ENCODE results near the gene LMF1. TPM values are rescaled to one million over a fixed set of nuclear protein-coding genes. Genes with fewer than 3 reads are reported as not detected.
"Not testable (repeated sequence)": the region's sequence is repeated elsewhere in the genome, so short reads cannot be mapped to it uniquely, and the experiment has no call there.

LMF1 gene
- total RNA-seq, 1 donor from 2014 or later: 36.1 TPM

DNA sequence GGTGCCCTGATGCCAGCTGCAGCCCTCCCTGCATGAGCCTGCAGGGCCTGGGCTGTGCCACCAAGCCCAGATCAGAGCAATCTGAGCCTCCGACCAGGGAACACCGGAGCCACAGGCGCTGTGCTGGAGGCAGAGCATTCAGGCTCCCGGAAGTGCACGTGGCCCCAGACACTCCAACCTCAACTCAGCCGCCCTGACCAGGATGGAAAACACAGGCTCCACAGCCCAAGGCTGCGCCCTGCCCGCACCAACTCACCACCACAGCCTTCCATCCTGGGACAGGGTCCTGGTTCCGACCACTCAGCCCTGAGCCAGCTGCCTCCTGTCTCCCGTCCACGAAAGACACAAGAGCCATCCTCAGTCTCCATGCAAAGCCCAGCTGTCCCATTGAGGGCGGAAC is 18.5 kb downstream of the LMF1 start:
- Mint-ChIP-seq H3K27ac (no peak overlapping the region), H3K36me3 (ENCODE audit: low read depth) (peaks cover 29% of the 10 kb centered on the region), H3K4me1 (no peaks in the 10 kb centered on the region), H3K4me3 (no peak overlapping the region), H3K9me3 (no peaks in the 10 kb centered on the region), H3K27me3 (no peaks in the 10 kb centered on the region)
- intact Hi-C loops (cut with micrococcal nuclease): no loop called here
- DNase-seq (no peak), ATAC-seq (ENCODE audit: low read depth) (no peak)
- TF ChIP-seq, protein P1, sequence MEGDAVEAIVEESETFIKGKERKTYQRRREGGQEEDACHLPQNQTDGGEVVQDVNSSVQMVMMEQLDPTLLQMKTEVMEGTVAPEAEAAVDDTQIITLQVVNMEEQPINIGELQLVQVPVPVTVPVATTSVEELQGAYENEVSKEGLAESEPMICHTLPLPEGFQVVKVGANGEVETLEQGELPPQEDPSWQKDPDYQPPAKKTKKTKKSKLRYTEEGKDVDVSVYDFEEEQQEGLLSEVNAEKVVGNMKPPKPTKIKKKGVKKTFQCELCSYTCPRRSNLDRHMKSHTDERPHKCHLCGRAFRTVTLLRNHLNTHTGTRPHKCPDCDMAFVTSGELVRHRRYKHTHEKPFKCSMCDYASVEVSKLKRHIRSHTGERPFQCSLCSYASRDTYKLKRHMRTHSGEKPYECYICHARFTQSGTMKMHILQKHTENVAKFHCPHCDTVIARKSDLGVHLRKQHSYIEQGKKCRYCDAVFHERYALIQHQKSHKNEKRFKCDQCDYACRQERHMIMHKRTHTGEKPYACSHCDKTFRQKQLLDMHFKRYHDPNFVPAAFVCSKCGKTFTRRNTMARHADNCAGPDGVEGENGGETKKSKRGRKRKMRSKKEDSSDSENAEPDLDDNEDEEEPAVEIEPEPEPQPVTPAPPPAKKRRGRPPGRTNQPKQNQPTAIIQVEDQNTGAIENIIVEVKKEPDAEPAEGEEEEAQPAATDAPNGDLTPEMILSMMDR (IDR thresholded peaks at IDR 0.05): no peak
- ChIA-PET POLR2A (no interaction called here), CTCF (no interaction called here)

- ATAC-seq (ENCODE audit: low read depth) (no peak), DNase-seq (no peak)
- Mint-ChIP-seq H3K27ac (no peak overlapping the region), H3K4me1 (no peaks in the 10 kb centered on the region), H3K36me3 (ENCODE audit: low read depth) (peaks cover 34% of the 10 kb centered on the region), H3K4me3 (no peak overlapping the region), H3K27me3 (no peaks in the 10 kb centered on the region), H3K9me3 (no peaks in the 10 kb centered on the region)
- TF ChIP-seq, protein P1 (IDR thresholded peaks at IDR 0.05): no peak
- ChIA-PET POLR2A (no interaction called here), CTCF (no interaction called here)
- intact Hi-C loops (cut with micrococcal nuclease): no loop called here
Observed at GRCh38 chr16:951660-952301, 19.0 kb downstream of the LMF1 start.

GRCh38 chr16:950733-951573 is 19.8 kb downstream of the LMF1 start:
- H3K27me3 Mint-ChIP-seq; H3K4me3 Mint-ChIP-seq; CTCF ChIA-PET; DNase-seq; intact Hi-C loops (cut with micrococcal nuclease); H3K4me1 Mint-ChIP-seq; H3K27ac Mint-ChIP-seq; POLR2A ChIA-PET; ATAC-seq (ENCODE audit: low read depth); H3K9me3 Mint-ChIP-seq: not testable (repeated sequence)
- H3K36me3 Mint-ChIP-seq (ENCODE audit: low read depth): peaks cover 38% of the 10 kb centered on the region

DNA sequence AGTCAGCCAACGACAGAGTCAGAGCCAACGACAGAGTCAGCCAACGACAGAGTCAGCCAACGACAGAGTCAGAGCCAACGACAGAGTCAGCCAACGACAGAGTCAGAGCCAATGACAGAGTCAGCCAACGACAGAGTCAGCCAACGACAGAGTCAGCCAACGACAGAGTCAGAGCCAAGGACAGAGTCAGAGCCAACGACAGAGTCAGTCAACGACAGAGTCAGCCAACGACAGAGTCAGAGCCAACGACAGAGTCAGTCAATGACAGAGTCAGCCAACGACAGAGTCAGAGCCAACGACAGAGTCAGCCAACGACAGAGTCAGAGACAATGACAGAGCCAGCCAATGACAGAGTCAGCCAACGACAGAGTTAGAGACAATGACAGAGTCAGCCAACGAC is 22.0 kb downstream of the LMF1 start:
- POLR2A ChIA-PET; H3K4me1 Mint-ChIP-seq; intact Hi-C loops (cut with micrococcal nuclease); H3K9me3 Mint-ChIP-seq; H3K4me3 Mint-ChIP-seq; ATAC-seq (ENCODE audit: low read depth); H3K27me3 Mint-ChIP-seq; DNase-seq; CTCF ChIA-PET; H3K27ac Mint-ChIP-seq: not testable (repeated sequence)
- peaks cover 45% of the 10 kb centered on the region for H3K36me3 Mint-ChIP-seq (ENCODE audit: low read depth)

- H3K27me3 Mint-ChIP-seq; CTCF ChIA-PET; POLR2A ChIA-PET; ATAC-seq (ENCODE audit: low read depth); H3K4me3 Mint-ChIP-seq; intact Hi-C loops (cut with micrococcal nuclease); DNase-seq; H3K27ac Mint-ChIP-seq; H3K4me1 Mint-ChIP-seq; H3K9me3 Mint-ChIP-seq: not testable (repeated sequence)
- H3K36me3 Mint-ChIP-seq (ENCODE audit: low read depth): peaks cover 47% of the 10 kb centered on the region
Observed at GRCh38 chr16:947922-948303, 22.9 kb downstream of the LMF1 start.

GRCh38 chr16:947255-947921 is 23.4 kb downstream of the LMF1 start:
- H3K27ac Mint-ChIP-seq: no peak overlapping the region
- H3K9me3 Mint-ChIP-seq: peaks cover 5% of the 10 kb centered on the region
- no peak overlapping the region for H3K4me3 Mint-ChIP-seq
- peaks cover 49% of the 10 kb centered on the region for H3K36me3 Mint-ChIP-seq (ENCODE audit: low read depth)
- no peak for DNase-seq
- POLR2A ChIA-PET: no interaction called here
- H3K4me1 Mint-ChIP-seq: no peaks in the 10 kb centered on the region
- H3K27me3 Mint-ChIP-seq: no peaks in the 10 kb centered on the region
- ATAC-seq (ENCODE audit: low read depth): no peak
- TF ChIP-seq, protein P1 (IDR thresholded peaks at IDR 0.05): no peak
- intact Hi-C loops (cut with micrococcal nuclease): no loop called here
- CTCF ChIA-PET: no interaction called here
